Measurements from ENCODE around the gene TRAPPC14.

Gene TRAPPC14

GRCh38 chr7:100124301-100125230, 34.0 kb downstream of the TRAPPC14 start:
- DNase-seq, result no peak

- no peak for DNase-seq
These were observed 36.0 kb downstream of the TRAPPC14 start for GRCh38 chr7:100122568-100122967.

GRCh38 chr7:100122067-100122466, 36.5 kb downstream of the TRAPPC14 start:
- DNase-seq, result no peak

GRCh38 chr7:100120733-100121036, 37.8 kb downstream of the TRAPPC14 start:
- no peak for DNase-seq

GRCh38 chr7:100119970-100120732, 38.4 kb downstream of the TRAPPC14 start:
- peak; percentile 67 for DNase-seq

- DNase-seq, result peak; percentile 96
These were observed 39.2 kb downstream of the TRAPPC14 start, which contains the start of the genes CNPY4 and TAF6 for GRCh38 chr7:100119072-100119969. TSS of gene CNPY4 (plus strand) at chr7:100119634. CDS start at chr7:100119745, 111 bp downstream. TSS of gene TAF6 (minus strand) at chr7:100119358. CDS start at chr7:100114209, 5,149 bp downstream.

- DNase-seq, result no peak
These were observed 40.0 kb downstream of the TRAPPC14 start for GRCh38 chr7:100118388-100119071.

GRCh38 chr7:100115026-100115425, 43.5 kb downstream of the TRAPPC14 start:
- DNase-seq, result no peak

- DNase-seq, result no peak
These were observed 46.6 kb downstream of the TRAPPC14 start for GRCh38 chr7:100111914-100112313.

GRCh38 chr7:100111156-100111555, 47.4 kb downstream of the TRAPPC14 start:
- no peak for DNase-seq

GRCh38 chr7:100109521-100110163, 48.9 kb downstream of the TRAPPC14 start:
- no peak for DNase-seq

- DNase-seq, result no peak
These were observed 50.6 kb downstream of the TRAPPC14 start for GRCh38 chr7:100107890-100108289.

- no peak for DNase-seq
These were observed 51.3 kb downstream of the TRAPPC14 start for GRCh38 chr7:100107125-100107737.

GRCh38 chr7:100106633-100107032, 51.9 kb downstream of the TRAPPC14 start:
- no peak for DNase-seq

GRCh38 chr7:100105534-100105933, 53.0 kb downstream of the TRAPPC14 start:
- DNase-seq, result no peak
